ENCODE measurements around the gene TMEM232. TPM values are rescaled to one million over a fixed set of nuclear protein-coding genes. Genes with fewer than 3 reads are reported as not detected.

Gene TMEM232
- total RNA-seq, 4 donors from 2014 or later: 10.5 to 26.8 (median 11.6) TPM

DNA sequence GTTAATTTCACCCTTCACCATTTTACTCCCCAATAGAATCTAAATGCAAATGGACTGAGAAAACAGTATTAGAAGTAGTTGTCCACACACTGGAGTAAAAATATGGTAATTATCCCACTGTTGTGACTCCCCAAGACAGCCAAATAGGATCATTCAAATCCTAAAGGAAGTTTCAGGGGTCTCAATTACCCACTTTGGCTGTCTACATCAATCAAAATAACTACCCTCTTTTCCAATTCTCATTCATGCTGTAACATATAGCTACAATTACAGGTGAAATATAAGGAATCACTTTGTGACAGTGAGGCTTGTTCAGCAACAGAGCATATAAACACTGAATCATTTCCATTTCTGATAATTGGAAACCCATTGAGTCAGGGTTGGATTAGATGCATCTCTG lies 220.1 kb downstream of the TMEM232 start:
- H3K27me3 ChIP-seq: no peaks in the 10 kb centered on the region
- H3K27ac ChIP-seq: no peak overlapping the region
- TF ChIP-seq, protein P1, sequence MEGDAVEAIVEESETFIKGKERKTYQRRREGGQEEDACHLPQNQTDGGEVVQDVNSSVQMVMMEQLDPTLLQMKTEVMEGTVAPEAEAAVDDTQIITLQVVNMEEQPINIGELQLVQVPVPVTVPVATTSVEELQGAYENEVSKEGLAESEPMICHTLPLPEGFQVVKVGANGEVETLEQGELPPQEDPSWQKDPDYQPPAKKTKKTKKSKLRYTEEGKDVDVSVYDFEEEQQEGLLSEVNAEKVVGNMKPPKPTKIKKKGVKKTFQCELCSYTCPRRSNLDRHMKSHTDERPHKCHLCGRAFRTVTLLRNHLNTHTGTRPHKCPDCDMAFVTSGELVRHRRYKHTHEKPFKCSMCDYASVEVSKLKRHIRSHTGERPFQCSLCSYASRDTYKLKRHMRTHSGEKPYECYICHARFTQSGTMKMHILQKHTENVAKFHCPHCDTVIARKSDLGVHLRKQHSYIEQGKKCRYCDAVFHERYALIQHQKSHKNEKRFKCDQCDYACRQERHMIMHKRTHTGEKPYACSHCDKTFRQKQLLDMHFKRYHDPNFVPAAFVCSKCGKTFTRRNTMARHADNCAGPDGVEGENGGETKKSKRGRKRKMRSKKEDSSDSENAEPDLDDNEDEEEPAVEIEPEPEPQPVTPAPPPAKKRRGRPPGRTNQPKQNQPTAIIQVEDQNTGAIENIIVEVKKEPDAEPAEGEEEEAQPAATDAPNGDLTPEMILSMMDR (IDR thresholded peaks at IDR 0.05): no peak
- no peak for TF ChIP-seq POLR2A (IDR thresholded peaks at IDR 0.05)
- no peaks in the 10 kb centered on the region for H3K9me3 ChIP-seq
- intact Hi-C loops (cut with DNase I): no loop called here
- H3K4me3 ChIP-seq (replicated peaks in 1 of 3): no peak overlapping the region
- no peak for DNase-seq
- no peaks in the 10 kb centered on the region for H3K4me1 ChIP-seq
- H3K36me3 ChIP-seq: no peaks in the 10 kb centered on the region

DNA sequence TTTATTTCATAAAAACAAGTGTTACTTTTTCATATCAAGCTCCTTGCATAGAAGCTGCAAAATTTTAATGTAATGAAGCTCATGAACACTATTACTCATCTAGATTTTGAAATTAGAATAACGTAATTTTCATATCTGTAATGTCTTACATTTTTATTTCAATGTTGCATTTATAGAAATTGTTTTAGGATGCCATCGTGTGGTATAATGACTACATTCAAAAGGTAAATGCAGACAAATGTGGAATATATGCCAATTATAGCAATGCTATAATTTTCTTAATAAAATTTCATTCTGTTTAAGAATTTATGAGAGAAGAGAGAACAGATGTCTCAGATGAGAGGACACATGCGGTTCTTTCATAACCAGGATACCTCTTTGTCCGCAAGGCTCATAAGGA lies 230.2 kb downstream of the TMEM232 start:
- Histone ChIP-seq H3K4me3 (replicated peaks in 1 of 3) (no peak overlapping the region), H3K36me3 (no peaks in the 10 kb centered on the region), H3K27me3 (no peaks in the 10 kb centered on the region), H3K27ac (no peak overlapping the region), H3K4me1 (no peaks in the 10 kb centered on the region), H3K9me3 (no peaks in the 10 kb centered on the region)
- no peak for TF ChIP-seq POLR2A (IDR thresholded peaks at IDR 0.05)
- TF ChIP-seq, protein P1 (IDR thresholded peaks at IDR 0.05): no peak
- WGBS, 2 donors: 88 to 93% methylated on average over 4 of the region's 4 CpGs
- DNase-seq: no peak
- intact Hi-C loops (cut with DNase I): no loop called here

DNA sequence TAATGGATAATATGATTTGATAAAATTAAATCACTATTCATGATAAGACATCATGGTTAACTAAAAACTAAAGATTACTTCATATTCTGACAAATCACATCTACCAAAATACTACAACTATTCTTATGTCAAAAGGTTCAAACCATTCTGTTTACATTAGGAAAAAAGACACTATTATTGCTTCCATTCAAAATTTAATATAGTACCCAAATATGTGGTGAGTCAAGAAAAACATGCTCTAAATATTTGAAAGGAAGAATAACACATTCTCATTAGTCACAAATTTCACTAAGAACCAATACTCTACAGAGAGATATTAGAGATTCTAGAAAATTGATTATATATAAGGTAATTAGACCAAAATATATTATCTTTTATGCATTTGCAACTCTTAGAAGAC lies 234.0 kb downstream of the TMEM232 start:
- no peak overlapping the region for H3K27ac ChIP-seq
- TF ChIP-seq, protein P1 (IDR thresholded peaks at IDR 0.05): no peak
- TF ChIP-seq POLR2A (IDR thresholded peaks at IDR 0.05): no peak
- intact Hi-C loops (cut with DNase I): no loop called here
- no peaks in the 10 kb centered on the region for H3K4me1 ChIP-seq
- DNase-seq: no peak
- H3K36me3 ChIP-seq: no peaks in the 10 kb centered on the region
- H3K9me3 ChIP-seq: no peaks in the 10 kb centered on the region
- no peak overlapping the region for H3K4me3 ChIP-seq (replicated peaks in 1 of 3)
- H3K27me3 ChIP-seq: no peaks in the 10 kb centered on the region

DNA sequence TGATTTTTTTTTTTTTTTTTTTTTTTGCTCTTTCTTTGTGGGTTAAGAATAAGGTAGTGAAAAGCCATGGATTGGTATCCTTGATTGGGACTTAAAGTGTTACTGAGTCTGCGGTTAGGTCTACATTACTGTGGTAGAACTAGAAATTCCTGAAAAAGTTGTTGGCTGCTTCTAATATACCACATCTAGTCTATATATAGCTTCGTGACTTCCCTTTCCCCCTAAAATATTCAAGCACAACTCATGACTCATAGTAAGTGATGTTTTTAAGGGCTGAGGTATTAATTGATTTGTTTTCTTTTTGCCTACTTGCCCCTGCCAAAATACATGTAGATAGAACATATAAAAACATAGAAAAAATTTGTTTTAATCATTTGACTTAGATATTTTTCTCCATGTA lies 247.6 kb downstream of the TMEM232 start:
- no peak for DNase-seq
- Histone ChIP-seq H3K27me3 (no peaks in the 10 kb centered on the region), H3K27ac (no peak overlapping the region), H3K9me3 (no peaks in the 10 kb centered on the region), H3K36me3 (no peaks in the 10 kb centered on the region), H3K4me3 (replicated peaks in 1 of 3) (no peak overlapping the region), H3K4me1 (no peaks in the 10 kb centered on the region)
- intact Hi-C loops (cut with DNase I): no loop called here
- TF ChIP-seq, protein P1 (IDR thresholded peaks at IDR 0.05): no peak
- TF ChIP-seq POLR2A (IDR thresholded peaks at IDR 0.05): no peak
- WGBS, 2 donors: 70 to 84% methylated on average over 2 of the region's 2 CpGs

DNA sequence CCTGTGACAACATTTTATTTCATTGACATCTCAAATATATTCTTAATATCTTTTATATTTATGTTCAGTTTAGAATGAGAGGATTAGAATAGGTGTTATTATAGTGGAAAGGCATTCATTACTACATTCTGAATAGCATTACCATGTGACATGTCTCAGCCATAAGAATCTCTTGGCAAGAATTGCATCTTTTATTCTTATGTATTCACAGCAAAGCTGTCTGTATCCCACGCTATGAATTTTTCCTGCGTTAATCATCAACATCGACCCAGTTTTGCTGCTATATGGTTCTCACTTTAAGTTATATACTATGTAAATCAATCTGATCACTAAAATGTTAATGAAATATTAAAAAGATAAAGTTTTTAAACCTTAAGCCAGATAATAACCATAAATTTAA lies 248.6 kb downstream of the TMEM232 start:
- no peak overlapping the region for H3K27ac ChIP-seq
- 85 to 91% methylated on average over 3 of the region's 3 CpGs for WGBS, 2 donors
- H3K27me3 ChIP-seq: no peaks in the 10 kb centered on the region
- no peaks in the 10 kb centered on the region for H3K9me3 ChIP-seq
- H3K4me1 ChIP-seq: no peaks in the 10 kb centered on the region
- intact Hi-C loops (cut with DNase I): no loop called here
- no peaks in the 10 kb centered on the region for H3K36me3 ChIP-seq
- no peak overlapping the region for H3K4me3 ChIP-seq (replicated peaks in 1 of 3)
- TF ChIP-seq, protein P1 (IDR thresholded peaks at IDR 0.05): no peak
- no peak for TF ChIP-seq POLR2A (IDR thresholded peaks at IDR 0.05)
- DNase-seq: no peak

All from thyroid gland (tissue), 4 donors.